ENCODE results near the gene CPA5. TPM values are rescaled to one million over a fixed set of nuclear protein-coding genes. Genes with fewer than 3 reads are reported as not detected.

The CPA5 gene
- total and polyA plus RNA-seq, 2 of the 8 experiments (the other 6 are each of a cell fraction or from before 2014, with no cell fraction given) = 0.12 TPM; not detected in 1

GRCh38 chr7:130417213-130417612 lies 72.6 kb downstream of the CPA5 start (continued):
- TF ChIP-seq TAF7 (optimal IDR thresholded peaks at IDR 0.05; ENCODE audit: borderline replicate concordance, low read depth, low read length) (no peak), SIX5 (IDR thresholded peaks at IDR 0.05; ENCODE audit: low read depth, low read length) (no peak), BCL11A (IDR thresholded peaks at IDR 0.05; ENCODE audit: low read depth in 2 of 2, low read length in 2 of 2) (no peak), CBX8 (IDR thresholded peaks at IDR 0.05; ENCODE audit: borderline replicate concordance, low read depth, low read length) (no peak), CHD2 (IDR thresholded peaks at IDR 0.05; ENCODE audit: low read length) (no peak), POLR2AphosphoS5 (IDR thresholded peaks at IDR 0.05; ENCODE audit: low read depth, low read length) (no peak), EP300 (IDR thresholded peaks at IDR 0.05; ENCODE audit: borderline replicate concordance in 1 of 2, low read depth in 2 of 2, low read length in 2 of 2) (no peak), JUND (IDR thresholded peaks at IDR 0.05; ENCODE audit: low read length) (no peak), CBX5 (IDR thresholded peaks at IDR 0.05; ENCODE audit: low read depth, low read length) (no peak), NRF1 (IDR thresholded peaks at IDR 0.05; ENCODE audit: low read depth, low read length) (no peak)

All from H1 (cell line).